HG03571 (cell line): ENCODE results near the gene NDST3.
A peak's percentile ranks its signal among the peaks of the same experiment; 100 is the strongest.

Experiments
- ATAC-seq: cut with Tn5 transposase; IDR thresholded peaks from one replicate; pipeline ENCODE4 v1.9.1; 2021; ENCODE audit not compliant: unreplicated experiment

NDST3 gene

GRCh38 chr4:118034053-118034785 is at the start of gene NDST3:
TSS of gene NDST3 (plus strand) at chr4:118034486. CDS start at chr4:118053911, 19,425 bp downstream.
- ATAC-seq: peak; percentile 46

- ATAC-seq: no peak
These were observed 48.0 kb upstream of the NDST3 start for GRCh38 chr4:117986321-117986720.

GRCh38 chr4:117987464-117987863 is 46.8 kb upstream of the NDST3 start:
- no peak for ATAC-seq

GRCh38 chr4:117996891-117997290 is 37.4 kb upstream of the NDST3 start:
- no peak for ATAC-seq

GRCh38 chr4:118004088-118004487 is 30.2 kb upstream of the NDST3 start:
- ATAC-seq: no peak

GRCh38 chr4:118005883-118006282 is 28.4 kb upstream of the NDST3 start:
- ATAC-seq: no peak

GRCh38 chr4:118012142-118012541 is 22.1 kb upstream of the NDST3 start:
- ATAC-seq: no peak

- ATAC-seq: no peak
These were observed 19.5 kb upstream of the NDST3 start for GRCh38 chr4:118014831-118015230.

- no peak for ATAC-seq
These were observed 15.7 kb upstream of the NDST3 start for GRCh38 chr4:118018381-118019145.

- no peak for ATAC-seq
These were observed 7.5 kb upstream of the NDST3 start for GRCh38 chr4:118026806-118027205.

- ATAC-seq: no peak
These were observed 5.1 kb upstream of the NDST3 start for GRCh38 chr4:118029224-118029623.

- ATAC-seq: no peak
These were observed 1.6 kb upstream of the NDST3 start for GRCh38 chr4:118032691-118033090.

GRCh38 chr4:118033148-118034052 is 886 bp upstream of the NDST3 start:
- ATAC-seq: no peak

GRCh38 chr4:118035309-118035708 is 1.0 kb downstream of the NDST3 start:
- no peak for ATAC-seq

- no peak for ATAC-seq
These were observed 2.0 kb downstream of the NDST3 start for GRCh38 chr4:118036336-118036735.

GRCh38 chr4:118037955-118038354 is 3.7 kb downstream of the NDST3 start:
- no peak for ATAC-seq

GRCh38 chr4:118046323-118046722 is 12.0 kb downstream of the NDST3 start:
- no peak for ATAC-seq

- no peak for ATAC-seq
These were observed 12.8 kb downstream of the NDST3 start for GRCh38 chr4:118047043-118047442.

GRCh38 chr4:118058955-118059354 is 24.7 kb downstream of the NDST3 start:
- no peak for ATAC-seq

- ATAC-seq: no peak
These were observed 25.1 kb downstream of the NDST3 start for GRCh38 chr4:118059397-118059796.
